ENCODE results near the gene MAGEF1.
A peak's percentile ranks its signal among the peaks of the same experiment; 100 is the strongest.

The MAGEF1 gene, protein sequence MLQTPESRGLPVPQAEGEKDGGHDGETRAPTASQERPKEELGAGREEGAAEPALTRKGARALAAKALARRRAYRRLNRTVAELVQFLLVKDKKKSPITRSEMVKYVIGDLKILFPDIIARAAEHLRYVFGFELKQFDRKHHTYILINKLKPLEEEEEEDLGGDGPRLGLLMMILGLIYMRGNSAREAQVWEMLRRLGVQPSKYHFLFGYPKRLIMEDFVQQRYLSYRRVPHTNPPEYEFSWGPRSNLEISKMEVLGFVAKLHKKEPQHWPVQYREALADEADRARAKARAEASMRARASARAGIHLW

DNA sequence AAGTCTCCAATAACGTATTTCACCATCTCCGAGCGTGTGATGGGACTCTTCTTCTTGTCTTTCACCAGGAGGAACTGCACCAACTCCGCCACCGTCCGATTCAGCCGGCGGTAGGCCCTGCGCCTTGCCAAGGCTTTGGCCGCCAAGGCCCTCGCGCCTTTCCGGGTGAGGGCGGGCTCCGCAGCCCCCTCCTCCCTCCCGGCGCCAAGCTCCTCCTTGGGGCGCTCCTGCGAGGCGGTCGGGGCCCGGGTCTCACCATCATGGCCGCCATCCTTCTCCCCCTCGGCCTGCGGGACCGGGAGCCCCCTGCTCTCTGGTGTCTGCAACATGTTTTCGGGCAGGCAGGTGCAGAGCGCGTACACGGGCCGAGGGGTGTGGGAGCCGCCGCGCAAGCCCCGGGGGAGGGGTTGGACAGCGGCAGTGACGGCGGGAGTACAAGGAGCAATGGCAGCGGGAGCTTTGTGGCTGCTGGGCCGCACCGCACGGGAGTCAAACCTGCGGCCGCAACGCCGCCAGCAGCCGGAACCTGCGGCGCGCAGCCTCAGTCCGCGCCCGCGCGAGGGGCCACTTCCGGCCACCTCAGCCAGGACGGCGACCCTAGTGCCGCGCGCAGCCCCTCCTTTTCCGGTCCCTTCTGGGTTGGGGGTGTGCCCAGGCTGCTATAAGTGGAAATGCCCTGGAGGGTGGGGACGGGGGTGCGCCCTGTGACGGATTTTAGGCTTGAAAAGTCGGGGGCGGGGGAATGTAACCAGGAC lies at the start of gene MAGEF1:
Gene MAGEF1 (minus strand): TSS at position 572 of the 755 bp plus-strand sequence. CDS start 243 bp downstream, at position 329.
- peak; percentile 85 for DNase-seq

DNA sequence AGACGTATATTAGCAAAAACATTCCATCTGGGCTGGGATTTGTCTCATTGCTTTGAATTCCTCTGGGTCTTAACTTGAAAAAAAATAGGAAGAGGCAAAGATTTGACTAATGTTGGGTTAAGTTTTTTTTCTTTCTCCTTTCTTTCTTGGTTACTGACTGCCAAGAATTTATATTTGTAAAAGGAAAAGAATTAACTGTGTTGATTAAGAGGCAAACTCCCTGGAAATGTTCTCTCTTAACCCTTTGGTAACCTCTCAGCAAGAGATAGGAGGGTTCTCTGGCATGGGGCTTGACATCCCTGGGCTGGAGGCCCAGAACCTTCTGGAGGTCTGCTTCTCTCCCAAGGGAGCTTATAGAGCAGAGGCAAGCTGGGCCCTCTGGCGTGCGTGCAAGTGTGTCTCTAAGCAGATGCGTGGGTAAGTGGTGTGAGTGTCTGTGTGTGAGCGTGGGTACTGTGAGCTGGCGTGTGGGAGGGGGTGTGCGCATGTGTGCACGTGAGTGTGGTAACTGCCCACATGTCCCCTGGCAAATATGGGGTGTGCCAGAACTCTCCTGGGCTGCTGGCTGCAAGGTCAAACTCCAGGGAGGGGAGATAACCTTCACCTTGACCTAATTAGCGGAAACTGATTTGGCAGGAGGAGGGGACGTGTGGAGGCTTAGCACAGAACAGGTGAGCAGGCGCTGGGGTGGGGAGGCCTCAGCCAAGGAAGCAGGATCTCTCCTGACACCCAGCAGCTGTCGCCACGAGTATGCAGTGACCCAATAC lies 49.4 kb upstream of the MAGEF1 start:
- no peak for DNase-seq

DNA sequence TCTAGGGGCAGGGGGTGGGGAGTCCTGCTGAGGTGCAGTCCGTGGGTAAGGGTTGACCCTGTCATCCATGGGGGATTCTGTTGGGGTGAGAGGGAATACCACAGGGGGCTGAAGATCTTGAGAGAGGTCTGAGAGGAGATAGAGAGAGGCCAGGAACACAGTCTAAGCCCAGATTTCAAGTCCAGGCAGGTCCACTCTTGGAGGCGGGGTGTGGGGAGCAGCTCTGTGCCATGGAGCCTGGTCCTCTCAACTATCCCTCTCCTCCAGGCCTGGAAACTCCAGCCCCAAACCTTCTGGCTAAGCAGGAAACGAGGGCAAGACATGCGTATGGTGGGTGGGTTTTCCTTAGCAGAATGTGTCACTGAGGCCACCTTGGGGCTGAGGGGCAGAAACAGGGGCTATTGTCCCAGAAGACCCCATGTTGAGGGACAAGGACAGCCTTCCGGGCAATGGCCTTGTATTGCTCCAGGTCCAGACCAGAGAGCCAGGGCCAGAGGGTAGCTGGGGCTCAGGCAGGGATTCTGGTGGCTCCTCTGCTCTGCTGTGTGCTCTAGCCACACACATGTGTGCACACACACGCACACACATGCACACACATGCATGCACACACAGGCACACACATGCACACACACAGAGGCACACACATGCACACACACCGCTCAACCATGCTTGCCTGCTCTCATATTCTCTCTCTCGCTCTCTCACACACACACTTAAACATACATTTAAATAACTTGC lies 48.6 kb upstream of the MAGEF1 start:
- DNase-seq, result no peak

DNA sequence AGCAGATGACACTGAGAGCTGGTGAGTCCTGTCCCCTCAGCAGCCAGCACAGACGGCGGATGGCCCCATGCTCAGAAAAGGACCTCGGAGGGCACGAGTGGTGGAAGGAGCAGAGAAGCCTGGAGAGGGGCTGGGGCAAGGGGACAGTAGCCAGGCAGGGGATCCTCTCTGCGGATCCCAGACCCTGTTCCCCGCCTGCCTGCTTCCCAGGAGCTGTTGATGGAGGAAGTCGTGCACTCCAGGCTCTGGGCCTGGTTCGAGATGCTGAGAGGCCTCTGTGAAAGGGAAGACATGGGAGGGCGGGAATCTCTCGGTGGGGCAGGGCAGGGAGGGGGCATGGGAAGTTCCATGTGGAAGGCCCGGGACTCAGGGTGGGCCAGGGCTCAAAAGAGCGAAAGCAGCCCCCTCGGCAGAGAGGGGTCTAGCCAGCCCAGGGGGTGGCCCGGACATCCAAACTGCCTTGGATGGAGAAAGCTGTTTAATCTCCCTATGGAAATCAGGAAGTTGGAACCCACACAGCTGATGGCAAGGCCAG lies 47.9 kb upstream of the MAGEF1 start:
- DNase-seq, result no peak

DNA sequence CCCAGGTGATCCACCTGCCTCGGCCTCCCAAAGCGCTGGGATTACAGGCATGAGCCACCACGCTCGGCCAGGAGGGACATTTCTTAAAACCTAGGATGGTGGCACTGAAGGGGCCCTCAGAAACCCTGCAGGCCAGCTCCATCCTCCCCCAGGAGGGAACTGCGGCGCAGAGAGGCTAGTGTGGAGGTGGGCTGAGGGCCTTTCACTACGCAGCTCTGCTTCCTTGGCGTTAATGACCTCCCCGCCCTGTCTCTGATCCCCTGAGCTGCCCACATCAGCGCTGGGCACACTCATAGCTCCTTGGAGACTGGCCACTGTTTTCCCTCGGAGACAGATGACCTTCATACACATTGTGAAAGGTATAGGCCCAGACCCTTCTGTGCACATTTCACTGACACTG lies 46.2 kb upstream of the MAGEF1 start:
- no peak for DNase-seq

DNA sequence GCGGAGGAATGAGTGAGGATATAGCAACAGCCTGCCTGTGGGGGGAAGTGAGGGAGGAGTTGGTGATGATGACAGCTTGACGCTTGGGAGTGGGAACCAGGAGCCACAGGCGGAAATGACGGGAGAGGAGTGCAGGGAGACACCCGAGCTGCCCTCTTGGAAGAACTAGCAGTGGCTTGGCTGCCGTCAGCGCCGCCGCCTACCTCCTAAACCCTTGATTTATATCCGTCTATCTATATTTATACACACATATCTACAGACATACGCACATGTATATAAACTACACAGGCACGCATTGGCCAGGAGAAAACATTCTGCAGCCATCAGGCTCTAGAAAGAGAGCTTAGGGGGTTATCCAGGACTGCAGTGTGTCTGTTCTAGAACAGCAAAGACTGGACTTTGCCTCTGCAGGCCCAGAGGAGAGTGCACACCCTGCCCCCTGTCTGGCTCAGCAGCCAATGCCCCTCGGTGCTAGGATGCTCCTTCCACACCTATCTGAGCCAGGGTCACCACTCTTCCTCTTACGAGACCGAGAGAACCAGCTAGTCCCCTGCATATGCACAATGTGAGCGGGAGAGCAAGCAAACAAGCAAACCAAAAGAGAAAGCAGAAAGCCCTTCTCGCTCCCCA lies 45.3 kb upstream of the MAGEF1 start:
- no peak for DNase-seq

DNA sequence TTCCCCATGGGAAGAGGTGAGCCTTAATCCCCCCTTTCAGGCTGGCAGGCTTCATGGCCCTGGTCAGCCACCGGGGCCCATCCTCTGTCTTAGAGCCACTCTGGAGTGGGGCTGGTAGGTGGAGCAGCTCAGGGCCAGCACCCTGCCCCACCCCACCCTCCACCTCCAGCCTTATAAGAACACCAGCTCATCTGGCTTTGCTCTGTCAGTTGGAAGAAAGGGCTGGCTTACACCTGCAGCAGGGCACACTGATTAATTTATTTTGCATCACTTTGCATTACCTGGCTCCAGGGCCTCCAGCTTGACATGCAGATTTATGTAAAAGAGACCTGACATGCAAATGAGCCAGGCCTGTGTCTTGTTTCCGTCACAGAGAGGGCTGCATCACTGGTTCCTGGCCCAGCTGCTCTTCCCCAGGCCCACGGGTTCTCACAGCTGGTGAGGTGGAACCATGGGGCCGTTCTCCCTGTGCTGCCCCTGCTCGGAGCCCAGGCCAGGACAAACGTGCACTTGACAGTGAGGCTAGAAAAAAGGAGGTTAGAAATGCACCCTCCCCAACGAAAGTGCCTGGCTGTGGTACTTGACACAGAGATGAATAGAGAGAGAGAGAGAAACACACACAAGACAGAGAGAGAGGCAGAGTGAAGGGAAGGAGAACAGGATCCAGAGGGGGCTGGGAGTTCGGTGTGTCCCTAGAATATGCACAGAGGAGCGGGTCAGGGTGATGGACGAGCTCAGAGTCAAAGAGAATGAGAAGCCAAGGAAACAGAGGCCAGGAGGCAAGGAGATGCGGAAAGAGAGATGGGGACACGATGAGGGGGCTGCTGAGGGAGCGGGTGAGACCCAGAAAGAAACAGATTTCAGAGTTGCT lies 44.5 kb upstream of the MAGEF1 start:
- no peak for DNase-seq

DNA sequence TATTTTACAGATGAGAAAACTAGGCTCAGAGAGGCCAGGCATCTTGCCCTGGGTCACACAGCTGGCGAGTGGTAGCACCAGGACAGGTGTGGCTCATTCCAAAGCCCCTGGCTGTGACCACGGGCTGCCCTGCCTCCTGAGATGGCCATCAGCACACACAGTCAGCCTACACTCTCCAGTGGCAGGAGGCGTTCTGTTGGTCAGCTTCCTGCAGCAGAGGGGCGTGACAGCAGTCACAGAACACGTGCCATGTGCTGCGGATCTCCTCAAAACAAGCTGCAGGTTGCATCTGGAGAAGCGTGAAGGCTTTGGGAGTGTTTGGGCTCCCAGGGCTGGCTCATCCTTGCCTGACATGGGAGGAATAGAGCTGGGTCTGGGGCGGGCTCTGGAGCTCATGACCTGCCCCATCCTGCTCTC lies 43.5 kb upstream of the MAGEF1 start:
- no peak for DNase-seq

DNA sequence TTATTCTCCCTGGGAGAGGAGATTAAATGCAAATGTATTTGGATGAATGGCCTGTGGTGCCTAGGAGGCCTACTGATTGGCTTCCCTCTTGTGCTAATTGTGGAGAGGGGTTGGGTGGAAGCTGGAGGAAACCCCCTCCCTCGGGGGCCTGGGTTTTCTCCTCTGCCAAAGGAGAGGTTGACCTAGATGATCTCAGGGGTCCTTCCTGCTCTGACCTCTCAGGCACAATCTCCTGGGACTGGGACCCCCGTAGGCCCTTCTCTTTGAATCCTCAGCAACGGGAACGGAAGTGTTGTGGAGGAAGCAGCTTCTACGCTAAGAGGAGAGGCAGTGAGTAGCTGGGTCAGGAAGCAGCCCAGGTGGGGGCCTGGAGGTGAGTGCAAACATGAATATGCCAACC lies 40.5 kb upstream of the MAGEF1 start:
- DNase-seq, result no peak

DNA sequence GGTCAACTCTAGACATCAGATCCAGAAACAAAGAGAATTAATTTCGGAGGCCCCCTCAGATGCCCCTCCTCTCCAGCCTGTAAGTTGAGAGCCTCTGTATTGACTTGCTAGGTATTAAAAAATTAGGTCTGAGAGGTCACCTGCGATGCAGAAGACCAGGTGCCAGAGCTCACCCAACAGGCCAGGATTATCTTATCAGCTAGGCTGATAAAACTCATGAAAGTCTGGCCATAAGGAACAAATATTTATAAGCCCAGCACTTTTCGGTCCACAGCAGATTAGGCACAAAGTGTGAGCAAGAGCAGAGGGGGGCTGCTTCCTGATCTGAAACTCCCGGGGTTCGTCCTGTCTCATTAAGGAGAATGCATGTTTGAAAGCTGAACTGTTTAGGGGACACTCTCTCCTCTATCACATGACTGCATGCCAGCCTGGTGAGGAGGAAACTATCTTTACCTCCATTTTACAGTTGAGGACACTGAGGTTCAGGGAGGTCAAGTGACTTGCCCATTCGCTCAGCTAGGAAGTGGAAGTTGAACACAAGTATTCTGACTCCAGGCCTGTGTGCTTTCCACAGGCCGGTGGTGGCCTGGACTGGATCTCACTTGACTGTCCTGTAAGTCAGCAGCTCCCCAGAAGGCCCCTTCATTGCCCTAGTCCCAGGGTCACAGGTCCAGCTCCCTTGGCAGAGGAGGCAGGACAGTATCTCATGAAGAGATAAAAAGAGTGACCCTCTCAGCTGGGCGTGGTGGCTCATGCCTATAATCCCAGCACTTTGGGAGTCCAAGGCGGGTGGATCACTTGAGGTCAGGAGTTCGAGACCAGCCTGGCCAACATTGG lies 39.6 kb upstream of the MAGEF1 start:
- DNase-seq, result no peak

DNA sequence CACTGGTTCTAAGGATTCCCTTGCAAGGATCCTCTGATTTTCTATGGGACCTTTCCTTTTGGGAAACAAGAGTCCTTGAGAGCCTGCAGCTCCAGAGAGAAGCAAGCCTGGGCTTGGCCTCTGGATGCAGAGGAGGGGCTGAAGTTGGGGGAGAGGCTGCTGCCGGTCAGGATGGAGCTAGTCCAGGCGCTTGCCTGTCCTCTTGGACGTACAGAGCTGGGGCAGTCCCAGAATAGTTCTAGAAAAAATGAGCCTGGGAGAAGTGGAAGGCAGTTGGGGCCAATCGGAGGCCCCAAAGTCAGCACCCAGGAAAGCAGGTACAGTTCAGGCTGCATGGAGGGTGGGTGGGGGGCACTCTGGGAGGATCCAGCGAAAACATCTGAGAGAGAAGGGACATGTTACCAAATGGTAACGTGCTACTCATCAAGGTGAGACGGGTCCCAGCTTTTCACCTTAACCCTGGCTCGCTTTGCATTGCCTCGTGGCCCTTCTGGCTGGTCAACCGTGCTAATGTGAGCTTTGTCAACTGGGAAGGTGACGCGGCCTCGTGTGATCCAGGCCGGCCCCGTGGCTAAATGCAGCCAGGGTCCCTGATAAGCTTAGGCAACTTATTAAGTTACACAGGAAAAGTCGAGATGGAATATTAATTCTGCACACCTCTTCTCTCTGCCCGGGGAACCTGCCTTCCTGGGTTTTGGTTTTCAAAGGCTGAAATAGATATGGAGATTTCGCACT lies 38.7 kb upstream of the MAGEF1 start:
- no peak for DNase-seq

DNA sequence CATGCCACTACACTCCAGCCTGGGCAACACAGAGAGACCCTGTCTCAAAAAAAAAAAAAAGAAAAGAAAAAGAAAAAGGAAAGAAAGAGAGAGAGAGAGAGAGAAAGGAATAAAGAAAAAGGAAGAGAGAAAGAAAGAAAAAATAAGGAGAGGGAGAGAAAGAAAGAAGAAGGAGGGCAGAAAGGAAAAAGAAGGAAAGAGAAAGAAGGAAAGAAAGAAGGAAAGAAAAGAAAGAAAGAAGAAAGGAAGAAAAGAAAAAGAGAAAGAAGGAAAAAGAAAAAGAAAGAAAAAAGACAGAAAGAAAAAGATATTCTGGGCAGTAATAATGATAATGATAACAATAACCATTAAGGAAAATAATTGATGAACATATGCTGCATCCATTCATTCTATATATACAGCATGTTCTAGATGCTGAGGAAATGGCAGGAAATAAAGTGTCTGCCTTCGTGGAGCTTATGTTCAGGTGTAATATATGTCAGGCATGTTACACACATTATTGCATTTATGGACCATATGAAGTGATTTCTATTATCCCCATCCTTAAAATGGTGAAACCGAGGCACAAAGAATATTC lies 37.4 kb upstream of the MAGEF1 start:
- DNase-seq, result no peak

DNA sequence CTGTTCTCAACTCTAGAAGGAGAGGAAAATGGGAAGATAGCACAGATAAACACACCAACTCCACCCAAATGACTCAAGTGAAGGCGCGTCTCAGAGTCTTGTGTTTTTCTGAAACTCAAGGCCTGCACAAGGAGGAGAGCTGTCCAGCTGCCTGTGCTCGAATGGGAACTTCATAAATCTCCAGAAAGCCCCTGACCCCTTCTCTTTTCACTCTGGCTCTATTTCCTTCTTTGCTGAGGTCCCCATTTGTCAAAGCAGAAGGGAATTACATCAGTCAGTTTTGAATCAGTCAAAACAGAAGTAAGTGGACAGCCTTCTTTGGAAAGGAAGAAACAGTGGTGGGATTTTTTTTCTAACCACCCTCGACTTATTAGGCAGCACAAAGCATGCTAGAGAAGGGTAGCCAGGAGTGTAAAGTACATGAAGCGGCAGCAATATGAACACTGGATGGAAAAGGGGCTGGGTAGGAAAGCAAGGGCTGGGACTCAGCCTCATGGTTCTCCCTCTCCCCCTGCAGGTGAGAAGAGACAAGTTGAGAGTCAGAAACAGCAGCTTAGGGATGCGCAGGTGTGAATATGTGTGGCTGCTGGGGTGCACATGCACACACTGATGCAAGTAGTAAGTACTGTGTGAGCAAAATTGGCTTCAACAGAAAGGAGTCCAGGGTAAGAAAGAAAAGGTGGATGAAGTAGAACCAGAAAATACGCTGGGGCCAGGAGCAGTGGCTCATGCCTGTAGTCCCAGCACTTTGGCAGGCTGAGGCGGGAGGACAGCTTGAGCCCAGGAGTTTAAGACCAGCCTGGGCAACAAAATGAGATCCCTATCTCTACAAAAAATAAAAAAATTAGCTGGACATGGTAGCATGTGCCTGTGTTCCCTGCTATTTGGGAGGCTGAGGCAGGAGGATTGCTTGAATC lies 36.6 kb upstream of the MAGEF1 start:
- peak; percentile 42 for DNase-seq

DNA sequence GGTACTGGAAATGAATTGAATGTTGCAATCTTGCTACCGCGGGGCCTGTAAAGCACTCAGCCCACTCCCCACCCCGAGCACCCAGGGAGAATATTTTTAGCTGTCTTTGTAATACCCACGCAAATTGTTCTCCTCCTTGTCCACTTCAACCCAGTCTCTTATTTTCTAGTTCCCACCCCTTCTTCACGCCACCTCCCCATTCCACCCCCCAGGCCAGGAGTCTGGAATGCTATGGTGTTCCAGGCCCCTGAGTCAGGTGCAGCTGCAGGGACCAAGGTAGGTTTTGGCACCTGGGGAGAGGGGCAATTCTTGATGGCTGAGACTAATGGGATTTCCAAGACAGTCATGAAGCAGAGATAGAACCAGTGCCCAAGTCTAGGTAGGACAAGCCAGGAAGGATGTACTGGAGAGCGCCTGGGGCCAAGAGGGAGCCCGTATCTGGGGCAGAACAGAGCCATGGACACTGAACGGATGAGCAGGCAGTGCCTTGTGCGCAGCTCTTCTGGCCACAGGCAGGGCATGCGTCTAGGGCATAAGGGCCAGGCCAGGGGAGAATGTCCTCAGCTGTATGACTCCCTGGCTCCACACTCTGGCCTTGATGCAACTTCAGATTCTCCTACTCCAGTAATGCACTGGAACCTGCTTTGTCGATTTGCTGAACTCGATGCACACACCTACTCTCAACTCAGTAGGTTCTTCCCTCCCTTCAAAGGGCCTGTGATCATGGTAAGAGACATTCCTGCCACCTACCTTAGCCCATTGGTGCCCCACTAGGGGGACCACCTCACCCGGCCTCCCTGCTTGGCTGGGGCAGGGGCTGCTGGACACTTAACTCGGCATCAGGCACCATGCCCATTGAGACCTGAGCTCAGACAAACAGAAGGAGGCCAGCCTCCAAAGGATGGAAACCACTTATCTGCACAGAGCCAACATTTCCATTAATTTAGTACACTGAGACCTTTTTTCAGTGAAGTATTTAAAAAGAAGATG lies 34.6 kb upstream of the MAGEF1 start:
- no peak for DNase-seq

DNA sequence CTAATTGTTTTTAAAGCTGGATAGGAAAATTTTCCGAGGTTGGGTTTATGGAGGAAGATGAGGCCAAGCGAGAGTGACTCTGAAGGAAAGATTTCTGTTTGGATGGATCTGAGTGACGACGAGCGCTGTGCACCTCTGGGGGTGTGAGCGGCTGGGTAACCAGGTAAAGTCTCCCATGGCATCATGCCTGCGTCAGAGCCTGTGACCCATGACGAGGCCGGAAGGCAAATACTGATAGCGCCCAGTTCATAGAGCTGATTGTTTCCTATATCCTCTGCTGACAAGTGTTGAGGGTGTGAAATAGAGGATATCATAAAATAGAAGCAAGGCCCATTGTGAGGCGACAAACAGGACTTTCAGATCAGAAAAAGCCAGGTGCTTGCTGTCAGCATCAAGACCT lies 33.7 kb upstream of the MAGEF1 start:
- DNase-seq, result no peak

DNA sequence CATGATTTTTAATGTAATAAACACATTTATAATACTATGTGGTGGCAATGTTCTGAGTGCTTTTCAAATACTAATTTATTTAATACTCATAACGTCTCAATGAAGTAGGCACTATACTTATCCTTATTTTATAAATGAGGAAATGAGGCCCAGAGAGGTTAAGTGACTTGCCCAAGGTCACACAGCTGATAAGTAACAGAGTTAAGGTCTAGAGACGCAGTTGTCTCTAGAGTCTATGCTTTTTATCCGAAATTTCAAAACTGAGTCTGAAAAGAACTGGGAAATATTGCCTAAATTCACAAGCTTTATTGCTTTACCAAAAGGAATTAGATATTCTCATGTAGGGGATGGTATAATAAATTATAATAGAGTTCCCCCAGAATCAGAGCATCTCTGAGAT lies 31.4 kb upstream of the MAGEF1 start:
- no peak for DNase-seq

DNA sequence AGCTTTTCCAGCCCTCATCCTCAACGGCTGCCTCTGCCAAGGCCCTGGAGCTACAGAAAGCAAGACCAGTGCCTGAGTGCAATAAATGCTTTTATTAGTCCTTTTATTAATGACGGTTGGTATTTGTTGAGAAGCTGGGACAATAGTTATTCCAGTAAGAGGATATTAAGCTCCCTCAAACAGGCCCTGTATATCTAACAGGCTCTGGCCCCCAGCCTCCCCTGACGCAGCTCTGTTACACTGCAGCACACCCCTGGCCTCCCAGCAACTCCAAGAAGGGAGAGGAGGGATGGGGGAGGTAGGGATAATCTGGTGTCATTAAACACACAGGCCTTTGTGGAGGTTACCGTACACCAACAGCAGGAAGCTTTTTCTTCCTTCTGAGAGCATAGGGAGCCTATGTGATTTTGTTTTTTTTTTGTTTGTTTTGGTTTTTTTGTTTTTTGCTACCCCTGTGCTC lies 30.8 kb upstream of the MAGEF1 start:
- DNase-seq, result no peak
